ENCODE data around the gene POLE2.
A peak's percentile ranks its signal among the peaks of the same experiment; 100 is the strongest.
"Not testable (repeated sequence)": the region's sequence is repeated elsewhere in the genome, so short reads cannot be mapped to it uniquely, and the experiment has no call there.

Gene POLE2

GRCh38 chr14:49619273-49619672 lies 68.7 kb downstream of the POLE2 start:
- not testable (repeated sequence) for DNase-seq (ENCODE audit: low spot score)

GRCh38 chr14:49617852-49618519 lies 70.0 kb downstream of the POLE2 start:
- DNase-seq (ENCODE audit: low spot score): no peak

- DNase-seq (ENCODE audit: low spot score): no peak
Observed at GRCh38 chr14:49615776-49616175, 72.2 kb downstream of the POLE2 start.

- no peak for DNase-seq (ENCODE audit: low spot score)
Observed at GRCh38 chr14:49614196-49614595, 73.8 kb downstream of the POLE2 start.

- no peak for DNase-seq (ENCODE audit: low spot score)
Observed at GRCh38 chr14:49612671-49613070, 75.3 kb downstream of the POLE2 start.

- no peak for DNase-seq (ENCODE audit: low spot score)
Observed at GRCh38 chr14:49612251-49612650, 75.8 kb downstream of the POLE2 start.

- DNase-seq (ENCODE audit: low spot score): no peak
Observed at GRCh38 chr14:49607583-49607982, 80.4 kb downstream of the POLE2 start.

GRCh38 chr14:49598485-49599300 lies 89.3 kb downstream of the POLE2 start, which contains the start of gene LRR1:
TSS of gene LRR1 (plus strand) at chr14:49598940. CDS start at chr14:49599021, 81 bp downstream.
- DNase-seq (ENCODE audit: low spot score): peak; percentile 65

- DNase-seq (ENCODE audit: low spot score): no peak
Observed at GRCh38 chr14:49598189-49598484, 89.9 kb downstream of the POLE2 start.

GRCh38 chr14:49594347-49595091 lies 93.5 kb downstream of the POLE2 start:
- no peak for DNase-seq (ENCODE audit: low spot score)

All from putamen (tissue), 1 donor.